Suprapubic skin (tissue), 4 donors: Measurements from ENCODE around the gene ZNF491.

Experiments
- EP300 ChIP-seq: sonication (generic); formaldehyde crosslinking; IDR thresholded peaks from one replicate; pipeline ENCODE4 v1.6.1; 2017; ENCODE audit warnings: antibody characterized with exemption
- POLR2A ChIP-seq, 2 donors: fragments of 450-650 bp; IDR thresholded peaks; one replicate each; pipeline ENCODE4 v1.6.1; 2017; ENCODE audit warnings: antibody characterized with exemption in 2 of 2, mild to moderate bottlenecking in 2 of 2, moderate library complexity in 2 of 2
- POLR2AphosphoS5 ChIP-seq, 3 donors: sonication (generic); formaldehyde crosslinking; IDR thresholded peaks; one replicate each; pipeline ENCODE4 v1.6.1; 2017; ENCODE audit warnings: antibody characterized with exemption in 3 of 3
- TF ChIP-seq, protein P1 (sequence below), 2 donors: fragments of 200-600 bp in 1 of 2; fragments of 450-650 bp in 1 of 2; sonication (generic) in 1 of 2; IDR thresholded peaks; one replicate each; pipeline ENCODE4 v1.5.1; 2016 to 2019; ENCODE audit warnings: antibody characterized with exemption in 2 of 2, mild to moderate bottlenecking in 1 of 2, moderate library complexity in 1 of 2

DNA sequence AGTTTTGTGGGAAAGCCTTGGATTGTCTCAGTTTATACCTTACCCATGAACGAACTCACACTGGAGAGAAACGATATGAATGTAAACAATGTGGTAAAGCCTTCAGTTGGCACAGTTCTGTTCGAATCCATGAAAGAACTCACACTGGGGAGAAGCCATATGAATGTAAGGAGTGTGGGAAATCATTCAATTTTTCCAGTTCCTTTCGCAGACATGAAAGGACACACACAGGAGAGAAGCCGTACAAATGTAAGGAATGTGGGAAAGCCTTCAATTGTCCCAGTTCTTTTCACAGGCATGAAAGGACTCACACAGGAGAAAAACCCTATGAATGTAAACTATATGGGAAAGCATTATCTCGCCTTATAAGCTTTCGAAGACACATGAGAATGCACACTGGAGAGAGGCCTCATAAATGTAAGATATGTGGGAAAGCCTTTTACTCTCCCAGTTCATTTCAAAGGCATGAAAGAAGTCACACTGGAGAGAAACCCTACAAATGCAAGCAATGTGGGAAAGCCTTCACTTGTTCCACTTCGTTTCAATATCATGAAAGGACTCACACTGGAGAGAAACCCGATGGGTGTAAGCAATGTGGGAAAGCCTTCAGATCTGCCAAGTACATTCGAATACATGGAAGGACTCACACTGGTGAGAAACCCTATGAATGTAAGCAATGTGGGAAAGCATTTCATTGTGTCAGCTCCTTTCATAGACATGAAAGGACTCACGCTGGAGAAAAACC lies 8.2 kb downstream of the ZNF491 start:
- TF ChIP-seq, protein P1, sequence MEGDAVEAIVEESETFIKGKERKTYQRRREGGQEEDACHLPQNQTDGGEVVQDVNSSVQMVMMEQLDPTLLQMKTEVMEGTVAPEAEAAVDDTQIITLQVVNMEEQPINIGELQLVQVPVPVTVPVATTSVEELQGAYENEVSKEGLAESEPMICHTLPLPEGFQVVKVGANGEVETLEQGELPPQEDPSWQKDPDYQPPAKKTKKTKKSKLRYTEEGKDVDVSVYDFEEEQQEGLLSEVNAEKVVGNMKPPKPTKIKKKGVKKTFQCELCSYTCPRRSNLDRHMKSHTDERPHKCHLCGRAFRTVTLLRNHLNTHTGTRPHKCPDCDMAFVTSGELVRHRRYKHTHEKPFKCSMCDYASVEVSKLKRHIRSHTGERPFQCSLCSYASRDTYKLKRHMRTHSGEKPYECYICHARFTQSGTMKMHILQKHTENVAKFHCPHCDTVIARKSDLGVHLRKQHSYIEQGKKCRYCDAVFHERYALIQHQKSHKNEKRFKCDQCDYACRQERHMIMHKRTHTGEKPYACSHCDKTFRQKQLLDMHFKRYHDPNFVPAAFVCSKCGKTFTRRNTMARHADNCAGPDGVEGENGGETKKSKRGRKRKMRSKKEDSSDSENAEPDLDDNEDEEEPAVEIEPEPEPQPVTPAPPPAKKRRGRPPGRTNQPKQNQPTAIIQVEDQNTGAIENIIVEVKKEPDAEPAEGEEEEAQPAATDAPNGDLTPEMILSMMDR (IDR thresholded peaks at IDR 0.05) = no peak
- TF ChIP-seq POLR2A (IDR thresholded peaks at IDR 0.05) = no peak
- no peak for TF ChIP-seq POLR2AphosphoS5 (IDR thresholded peaks at IDR 0.05)
- no peak for TF ChIP-seq EP300
